GM21423 (cell line): ENCODE results near the gene PRSS53.
A peak's percentile ranks its signal among the peaks of the same experiment; 100 is the strongest.

Experiments used
- ATAC-seq: cut with Tn5 transposase; IDR thresholded peaks from one replicate; pipeline ENCODE4 v1.9.1; 2021; ENCODE audit warnings: mild to moderate bottlenecking, moderate library complexity; ENCODE audit not compliant: unreplicated experiment

Gene PRSS53

DNA sequence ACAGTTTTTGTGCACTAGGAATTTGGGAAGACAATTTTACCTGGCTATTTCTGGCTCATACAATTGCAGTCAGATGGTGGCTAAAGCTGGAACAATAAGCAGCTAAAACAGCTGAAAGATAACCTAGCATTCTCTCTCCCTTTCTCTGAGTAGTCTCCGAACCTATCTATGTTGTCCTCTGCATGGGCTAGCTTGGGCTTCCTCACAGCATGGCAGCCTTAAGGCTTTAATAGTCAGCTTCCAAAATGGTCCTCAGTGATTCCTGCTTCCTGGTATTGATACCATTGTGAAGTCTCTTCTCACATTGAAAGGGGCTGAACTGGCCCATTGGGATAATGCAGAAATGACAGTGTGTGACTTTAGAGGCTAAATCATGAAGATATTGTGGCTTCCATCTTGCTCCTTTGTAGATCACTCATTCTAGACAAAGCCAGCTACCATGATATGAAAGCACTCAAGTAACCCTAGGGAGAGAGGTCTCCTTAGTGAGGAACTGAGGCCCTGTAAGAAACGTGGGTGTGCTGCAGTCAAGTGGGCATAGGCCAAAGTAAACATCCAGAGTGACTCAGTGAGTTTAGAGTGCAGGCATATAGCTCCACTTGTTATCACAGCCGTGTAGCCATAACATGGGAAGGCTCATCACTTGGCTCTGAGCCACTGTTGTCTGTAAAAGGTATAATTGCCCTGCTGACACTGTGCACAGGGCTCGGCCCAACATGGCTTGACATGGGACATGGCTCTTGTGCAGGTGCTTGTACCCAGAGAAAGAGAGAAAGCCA lies 11.3 kb upstream of the PRSS53 start:
- no peak for ATAC-seq

DNA sequence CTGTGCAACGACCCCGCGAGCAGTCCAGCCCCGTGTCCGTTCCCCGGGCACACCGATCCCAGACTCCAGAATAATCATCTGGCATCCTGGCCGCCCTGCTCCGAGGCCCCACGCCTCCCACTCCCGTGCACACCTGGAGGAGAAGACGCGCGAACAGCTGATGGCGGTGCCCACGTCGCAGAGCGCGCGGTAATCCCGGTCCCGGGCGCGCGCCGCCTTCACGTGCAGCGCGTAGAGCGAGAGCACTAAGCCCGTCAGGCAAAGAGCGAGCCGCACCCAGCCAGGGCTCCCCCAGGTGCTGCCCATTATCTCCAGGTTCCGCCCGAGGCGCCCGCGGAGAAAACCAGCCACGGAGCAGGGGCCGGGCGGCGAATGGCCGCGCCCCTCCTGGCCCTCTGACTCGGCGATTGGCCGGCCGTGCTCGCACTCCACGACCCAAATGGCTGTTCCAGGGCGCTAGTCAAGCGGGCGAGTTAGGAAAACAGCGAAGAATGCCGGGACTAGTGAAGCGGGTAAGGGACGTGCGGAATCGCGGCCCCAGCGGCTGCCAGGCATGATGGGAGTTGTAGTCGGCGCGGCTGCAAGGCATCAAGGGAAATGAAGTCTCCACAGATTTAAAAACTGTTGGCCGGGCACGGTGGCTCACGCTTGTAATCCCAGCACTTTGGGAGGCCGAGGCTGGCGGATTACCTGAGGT lies 5.8 kb upstream of the PRSS53 start, which contains the start of gene VKORC1:
VKORC1 (minus strand) TSS at position 374 of the 697 bp plus-strand sequence; CDS start at position 306, 68 bp downstream.
- peak; percentile 81 for ATAC-seq

DNA sequence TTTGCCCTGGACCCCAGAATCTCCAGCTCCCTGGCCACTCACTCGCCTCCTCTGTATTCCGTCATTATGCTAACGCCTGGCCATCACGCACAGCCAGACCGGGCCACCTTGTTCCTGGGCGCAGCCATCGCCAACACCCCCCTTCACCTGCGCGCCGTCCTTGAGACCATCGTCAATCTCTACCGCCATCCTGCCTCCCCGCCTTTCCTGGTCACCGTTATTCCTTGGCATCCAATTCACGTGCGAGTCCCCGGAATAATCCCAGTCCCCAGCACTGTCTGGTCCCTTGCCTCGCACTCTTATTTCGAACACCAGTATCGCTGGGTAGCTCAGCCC lies 5.3 kb upstream of the PRSS53 start:
- peak; percentile 5 for ATAC-seq

DNA sequence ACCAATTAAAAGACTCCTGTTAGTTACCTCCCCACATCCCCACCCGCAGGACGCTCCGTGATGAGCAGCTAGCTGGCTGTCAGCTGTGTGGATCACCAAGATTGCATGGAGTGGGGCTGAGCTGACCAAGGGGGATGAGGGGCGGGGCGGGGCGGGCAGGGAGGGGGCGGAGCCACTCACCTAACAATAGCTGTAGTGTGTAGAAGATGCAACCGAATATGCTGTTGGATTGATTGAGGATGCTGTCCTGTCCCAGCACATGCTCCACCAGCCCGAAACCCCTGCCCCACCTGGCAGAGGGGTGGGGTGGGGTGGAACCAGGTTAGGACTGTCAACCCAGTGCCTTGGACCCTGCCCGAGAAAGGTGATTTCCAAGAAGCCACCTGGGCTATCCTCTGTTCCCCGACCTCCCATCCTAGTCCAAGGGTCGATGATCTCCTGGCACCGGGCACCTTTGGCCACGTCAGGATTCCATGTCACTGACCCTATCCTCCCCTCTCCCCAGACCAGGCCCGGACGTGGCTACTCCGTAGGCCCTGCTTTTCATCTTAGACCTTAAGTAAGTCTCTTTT lies 4.5 kb upstream of the PRSS53 start:
- no peak for ATAC-seq

DNA sequence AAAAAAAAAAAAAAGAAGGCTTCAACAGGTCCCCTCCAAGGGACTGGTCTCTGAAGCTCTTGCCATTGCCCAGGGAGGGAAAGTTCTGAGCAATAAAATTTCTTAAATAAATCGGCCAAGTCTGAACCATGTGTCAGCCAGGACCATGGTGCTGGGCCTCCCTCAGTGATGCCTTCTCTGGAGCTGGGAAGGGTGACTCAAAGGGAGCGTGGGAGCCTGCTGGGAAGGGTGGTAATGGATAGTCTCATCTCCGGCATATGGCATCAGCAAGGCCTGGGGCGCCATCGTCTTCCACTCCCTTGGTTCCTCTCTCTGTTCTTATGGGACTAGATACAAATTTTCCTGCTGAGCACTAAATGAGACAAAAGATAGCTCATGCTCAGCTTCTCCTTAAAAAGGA lies 3.6 kb upstream of the PRSS53 start:
- no peak for ATAC-seq

DNA sequence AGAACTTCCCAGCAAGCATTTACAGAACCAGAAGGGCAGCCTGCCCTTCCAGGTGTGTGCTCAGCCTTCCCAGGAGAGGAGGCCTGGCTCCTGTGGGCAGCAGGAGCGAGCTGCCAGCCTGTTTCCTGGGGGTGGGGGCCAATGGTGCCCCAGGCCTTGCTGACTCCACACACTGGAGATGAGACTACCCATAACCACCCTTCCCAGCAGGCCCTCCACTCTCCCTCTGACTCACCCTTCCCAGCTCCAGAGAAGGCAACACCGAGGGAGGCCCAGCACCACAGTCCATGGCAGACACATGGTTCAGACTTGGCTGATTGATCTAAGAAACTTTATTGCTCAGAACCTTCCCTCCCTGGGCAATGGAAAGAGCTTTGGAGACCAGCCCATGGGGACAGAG lies 1.8 kb upstream of the PRSS53 start:
- no peak for ATAC-seq

DNA sequence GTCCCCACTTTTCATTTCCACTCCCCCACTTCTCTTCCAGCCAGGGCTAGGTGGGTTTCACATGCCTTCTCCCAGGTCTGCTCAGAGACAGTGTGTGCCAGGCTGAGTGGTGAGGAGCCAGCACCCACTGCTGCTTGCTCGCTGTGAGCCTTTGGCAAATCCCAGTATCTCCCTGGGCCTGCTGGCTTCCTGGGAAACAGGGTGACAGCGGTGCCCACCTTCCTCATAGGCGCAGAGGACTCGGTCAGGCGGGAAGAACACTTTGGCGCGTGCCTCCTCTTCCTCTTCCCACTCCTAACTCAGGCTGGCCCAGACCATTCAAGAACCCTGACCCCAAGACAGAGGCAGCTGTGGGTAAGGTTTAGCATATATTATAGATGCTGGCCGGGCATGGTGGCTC lies 456 bp upstream of the PRSS53 start:
- ATAC-seq = no peak

DNA sequence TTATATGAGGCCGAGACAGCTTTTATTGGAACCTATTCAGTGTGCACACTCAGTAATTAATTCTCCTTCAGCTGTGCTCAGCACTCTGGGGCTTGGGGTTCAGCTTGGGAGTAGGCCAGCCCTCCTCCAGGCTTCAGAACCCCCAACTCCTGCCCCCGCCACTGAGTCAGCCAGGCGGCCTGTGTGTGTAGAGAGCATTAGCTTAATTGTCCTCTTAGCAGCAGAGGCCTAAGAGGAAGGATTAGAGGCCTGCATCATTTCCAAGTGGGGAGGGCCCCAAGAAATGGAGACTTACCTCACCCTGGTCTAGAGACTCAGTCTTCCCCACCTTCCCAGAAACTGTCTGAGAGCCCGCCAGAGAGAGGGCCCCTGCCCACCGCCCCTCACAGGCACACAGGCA lies 772 bp downstream of the PRSS53 start:
- ATAC-seq = no peak

DNA sequence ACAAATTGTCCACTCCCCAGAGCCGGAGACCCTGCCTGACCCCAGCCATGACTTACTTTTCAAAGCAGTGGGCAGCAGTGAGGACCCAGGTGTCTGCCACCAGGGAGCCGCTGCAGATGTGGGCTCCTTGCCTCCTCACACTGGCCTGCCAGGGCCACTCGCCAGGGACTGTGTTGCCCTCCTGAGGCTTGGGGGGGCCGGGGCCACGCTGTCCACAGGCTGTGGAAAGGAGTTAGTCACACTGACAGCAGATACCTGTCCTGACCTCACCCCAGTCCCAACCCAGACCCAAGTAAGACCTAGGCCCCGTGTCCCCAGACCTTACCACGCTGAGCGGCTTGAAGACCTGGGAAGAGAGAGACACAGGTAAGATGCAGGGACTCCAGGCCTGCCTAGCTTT lies 1.3 kb downstream of the PRSS53 start:
- ATAC-seq = no peak

DNA sequence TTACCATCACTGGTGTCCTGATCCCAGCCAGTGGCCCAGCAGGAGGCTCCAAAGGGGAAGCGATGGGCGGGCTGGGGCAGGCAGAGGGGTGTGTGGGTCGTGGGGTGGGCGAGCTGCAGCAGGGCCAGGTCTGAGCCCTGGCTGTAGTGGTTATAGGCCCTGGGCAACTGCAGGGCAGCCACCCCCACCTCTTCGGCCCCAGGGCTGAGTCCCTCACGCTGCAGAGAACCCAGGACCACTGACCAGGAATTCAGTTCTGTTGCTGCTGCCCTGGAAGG lies 2.2 kb downstream of the PRSS53 start:
- ATAC-seq = no peak

DNA sequence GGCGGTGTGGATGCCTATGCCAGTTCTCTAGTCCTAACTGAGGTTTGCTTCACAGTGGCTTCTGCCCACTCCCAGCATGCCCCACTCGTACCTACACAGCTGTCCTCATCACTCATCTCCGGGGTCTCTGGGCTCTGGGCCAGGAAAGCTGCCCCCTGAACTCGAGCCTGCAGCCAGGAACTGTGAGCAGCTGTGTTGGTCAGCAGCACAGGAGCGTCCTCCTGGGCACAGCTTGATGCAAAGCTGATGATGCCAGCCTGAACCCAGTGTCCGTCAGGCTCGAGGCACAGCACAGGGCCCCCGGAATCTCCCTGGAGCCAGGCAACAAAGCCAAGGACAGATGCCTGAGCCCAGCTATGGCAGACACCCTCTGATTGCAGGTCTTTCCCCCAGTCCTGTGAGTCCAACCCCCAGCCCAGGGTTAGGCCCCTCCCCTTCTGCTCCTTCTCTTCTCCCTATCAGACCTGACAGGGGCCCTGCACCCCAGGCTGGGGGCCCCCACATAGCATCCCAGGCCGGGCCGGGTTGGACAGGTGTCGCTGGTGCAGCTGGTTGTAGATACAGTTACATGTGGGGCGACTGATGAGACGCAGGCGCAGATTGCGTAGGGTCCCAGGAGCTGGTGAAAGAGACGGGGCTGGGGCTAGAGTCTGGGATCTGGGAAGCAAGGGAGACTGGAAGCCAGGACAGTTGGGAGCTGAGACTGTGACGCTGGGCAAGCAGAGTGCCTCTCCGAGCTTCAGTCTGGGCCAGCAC lies 2.7 kb downstream of the PRSS53 start:
- no peak for ATAC-seq

DNA sequence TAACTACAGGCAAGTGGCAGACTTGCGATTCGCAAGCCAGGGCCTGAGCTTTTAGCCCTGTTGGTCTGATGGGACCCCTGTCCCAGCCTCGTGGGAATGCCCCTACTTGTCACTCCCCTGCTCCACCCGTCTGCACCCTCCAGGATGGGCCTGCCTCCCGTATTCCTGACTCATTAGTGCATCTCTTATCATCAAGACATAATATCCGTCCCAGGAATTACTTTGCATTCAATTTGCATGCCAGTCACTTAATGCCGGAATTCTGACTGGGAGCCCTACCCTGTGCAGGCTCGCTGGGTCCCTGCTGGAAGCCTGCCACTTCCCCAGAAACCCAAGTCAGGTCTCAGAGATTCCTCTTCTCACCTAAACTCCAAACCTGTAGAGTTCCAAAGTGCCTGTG lies 3.3 kb downstream of the PRSS53 start:
- no peak for ATAC-seq

DNA sequence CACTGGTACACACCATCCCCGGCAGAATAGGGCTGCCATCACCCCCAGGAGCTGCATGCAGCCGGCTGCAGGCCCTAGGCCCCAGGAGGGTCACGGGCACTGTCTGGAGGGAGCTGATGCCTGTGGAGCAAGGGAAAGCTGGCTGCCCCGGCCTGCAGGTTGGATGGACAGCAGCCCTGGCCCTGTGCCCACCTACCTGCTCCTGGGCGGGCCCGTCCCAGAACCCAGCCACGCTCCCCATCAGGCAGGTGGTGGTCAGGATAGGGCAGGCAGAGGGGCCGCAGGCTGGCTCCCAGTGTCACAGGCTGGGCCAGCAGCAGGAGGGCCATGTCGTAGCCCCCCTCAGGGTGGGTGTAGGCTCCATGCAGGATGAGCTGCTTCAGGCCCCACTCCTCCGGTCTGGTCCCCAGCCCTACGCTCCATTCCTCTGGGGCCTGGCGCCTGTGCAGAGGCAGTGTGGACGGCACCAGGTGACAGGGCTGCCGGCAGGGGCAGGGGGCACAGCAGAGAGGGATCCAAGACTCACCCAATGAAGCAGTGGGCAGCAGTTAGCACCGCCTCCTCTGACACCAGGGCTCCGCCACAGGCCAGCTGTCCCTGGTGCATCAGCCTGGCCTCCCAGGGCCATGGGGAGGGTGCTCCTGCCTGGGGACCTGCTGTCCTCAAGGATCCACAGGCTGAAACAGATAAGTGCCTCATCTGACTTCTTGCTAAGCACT lies 4.0 kb downstream of the PRSS53 start:
- no peak for ATAC-seq

DNA sequence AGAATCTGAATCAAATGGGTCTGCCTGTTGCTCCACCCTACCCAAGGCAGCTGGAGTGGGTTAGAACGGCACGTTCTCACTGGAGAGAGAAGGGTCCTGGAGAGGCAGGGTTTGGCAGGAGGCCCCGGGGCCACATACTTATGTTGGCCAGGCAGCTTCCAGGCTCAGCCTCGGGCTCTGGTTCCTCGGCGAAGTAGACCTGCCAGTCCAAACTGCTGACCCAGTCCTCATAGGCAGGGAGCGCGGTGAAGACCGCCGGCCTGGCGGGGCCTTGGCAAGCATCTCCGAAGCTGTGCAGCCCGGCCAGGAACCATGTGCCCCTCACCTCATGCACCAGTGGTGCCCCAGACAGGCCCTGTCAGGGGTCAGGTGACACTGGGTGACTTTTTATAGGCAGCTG lies 4.8 kb downstream of the PRSS53 start:
- no peak for ATAC-seq

DNA sequence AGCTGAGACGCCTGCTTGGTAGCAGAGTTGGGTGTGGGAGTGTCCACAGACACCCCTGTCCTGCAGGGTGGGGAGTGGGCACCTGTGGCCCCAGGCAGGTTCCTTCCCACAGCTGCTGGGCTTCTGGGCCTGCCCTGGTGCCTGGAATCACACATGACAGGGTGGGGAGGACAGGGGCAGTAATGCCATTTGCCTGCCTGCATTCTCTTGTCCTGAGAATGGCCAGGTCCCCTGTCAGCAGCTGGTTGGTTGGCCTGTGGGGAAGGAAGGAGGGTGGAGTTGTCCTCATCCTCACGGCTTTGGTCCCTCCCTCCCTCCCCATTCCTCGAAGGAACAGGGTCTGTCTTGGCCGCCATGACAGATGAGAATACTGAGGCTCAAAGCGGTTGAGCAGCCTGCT lies 5.2 kb downstream of the PRSS53 start:
- no peak for ATAC-seq

DNA sequence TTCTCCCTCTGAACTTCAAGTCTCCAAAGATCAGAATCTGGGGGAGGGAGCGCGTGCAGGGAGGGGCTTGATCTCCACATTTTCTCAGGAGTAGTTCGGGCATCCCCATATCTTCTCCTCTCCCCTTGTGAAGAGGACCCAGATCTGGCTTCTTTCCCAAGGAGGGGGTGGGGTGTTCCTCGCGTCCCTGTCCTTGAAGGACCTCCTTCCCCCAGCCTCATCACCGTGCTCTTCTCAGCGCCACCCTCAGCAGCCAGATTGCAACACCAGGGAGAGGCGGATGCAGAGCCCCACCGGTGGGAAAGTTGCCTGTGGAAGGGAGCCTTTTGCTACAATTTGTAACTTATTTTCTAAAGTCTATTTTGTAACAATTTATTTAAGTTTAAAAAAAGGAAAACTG lies 5.7 kb downstream of the PRSS53 start:
- ATAC-seq = no peak

DNA sequence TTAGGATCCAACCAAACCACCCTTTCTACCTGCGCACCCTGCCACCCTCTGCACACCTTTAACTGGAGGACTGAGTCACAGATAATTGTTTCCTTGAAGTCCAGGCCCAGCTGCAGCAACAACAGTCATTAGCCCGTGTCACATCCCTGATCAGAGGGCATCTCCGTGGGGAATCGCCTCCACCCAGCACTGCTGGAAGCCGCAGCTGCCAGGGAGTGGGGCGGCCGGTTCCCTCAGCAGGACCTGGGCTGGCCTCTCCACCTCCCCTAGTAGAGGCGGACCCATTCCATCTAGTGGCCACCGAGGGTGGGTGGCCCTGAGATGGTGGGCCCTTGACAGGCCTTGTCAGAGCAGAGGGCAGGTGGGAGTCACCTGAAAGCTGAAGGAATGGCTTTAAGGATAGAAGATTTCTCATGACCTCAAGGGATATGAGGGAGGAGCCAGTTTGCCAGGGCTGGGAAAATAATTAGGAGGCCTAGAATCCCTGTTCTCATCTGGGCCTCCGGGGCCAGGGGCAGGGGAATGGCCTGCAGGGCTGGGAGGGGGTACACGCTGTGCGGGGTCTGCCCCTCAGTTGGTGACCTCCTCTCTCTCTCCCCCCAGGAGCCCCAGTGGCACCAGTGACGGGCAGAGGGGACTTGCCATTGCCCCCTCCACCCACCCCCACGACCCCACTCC lies 6.2 kb downstream of the PRSS53 start:
- ATAC-seq = no peak

DNA sequence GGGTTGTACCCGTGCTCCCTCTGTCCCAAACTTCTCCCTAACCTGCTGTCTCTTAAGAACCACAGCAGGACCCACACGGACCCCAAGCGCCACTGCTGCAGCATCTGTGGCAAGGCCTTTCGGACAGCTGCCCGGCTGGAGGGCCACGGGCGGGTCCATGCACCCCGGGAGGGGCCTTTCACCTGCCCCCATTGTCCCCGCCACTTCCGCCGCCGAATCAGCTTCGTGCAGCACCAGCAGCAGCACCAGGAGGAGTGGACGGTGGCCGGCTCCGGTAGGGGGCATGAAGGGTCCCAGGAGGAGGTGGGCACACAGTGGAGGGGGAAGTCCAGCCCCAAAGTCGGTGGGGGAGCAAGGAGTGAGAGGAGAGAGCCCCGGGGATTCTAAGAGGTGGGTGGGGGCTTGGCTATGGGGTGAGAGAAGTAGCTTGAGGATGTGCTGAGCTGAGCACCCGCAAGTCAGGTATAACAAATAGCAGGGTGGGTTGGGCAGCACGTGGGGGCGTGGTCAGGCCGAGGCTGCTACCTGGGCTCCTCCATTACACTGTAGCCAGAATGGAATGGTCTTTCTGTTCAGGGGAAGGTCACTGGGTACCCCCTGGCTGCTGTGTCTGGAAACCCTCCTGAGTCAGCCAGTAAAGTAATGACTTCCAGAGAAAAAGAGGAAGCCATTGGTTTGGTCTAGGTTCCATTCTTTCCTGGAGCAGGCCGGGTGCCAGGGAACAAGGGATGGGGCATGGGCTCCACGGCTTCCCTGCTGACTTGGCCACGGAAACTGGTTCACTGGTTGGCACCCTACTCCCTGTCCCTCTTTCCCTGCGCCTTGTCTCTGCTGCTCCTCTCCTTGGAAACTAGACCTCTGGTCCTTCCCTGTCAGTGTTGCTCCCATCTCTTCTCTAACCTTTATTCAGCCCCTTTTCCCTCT lies 7.1 kb downstream of the PRSS53 start:
- ATAC-seq = no peak

DNA sequence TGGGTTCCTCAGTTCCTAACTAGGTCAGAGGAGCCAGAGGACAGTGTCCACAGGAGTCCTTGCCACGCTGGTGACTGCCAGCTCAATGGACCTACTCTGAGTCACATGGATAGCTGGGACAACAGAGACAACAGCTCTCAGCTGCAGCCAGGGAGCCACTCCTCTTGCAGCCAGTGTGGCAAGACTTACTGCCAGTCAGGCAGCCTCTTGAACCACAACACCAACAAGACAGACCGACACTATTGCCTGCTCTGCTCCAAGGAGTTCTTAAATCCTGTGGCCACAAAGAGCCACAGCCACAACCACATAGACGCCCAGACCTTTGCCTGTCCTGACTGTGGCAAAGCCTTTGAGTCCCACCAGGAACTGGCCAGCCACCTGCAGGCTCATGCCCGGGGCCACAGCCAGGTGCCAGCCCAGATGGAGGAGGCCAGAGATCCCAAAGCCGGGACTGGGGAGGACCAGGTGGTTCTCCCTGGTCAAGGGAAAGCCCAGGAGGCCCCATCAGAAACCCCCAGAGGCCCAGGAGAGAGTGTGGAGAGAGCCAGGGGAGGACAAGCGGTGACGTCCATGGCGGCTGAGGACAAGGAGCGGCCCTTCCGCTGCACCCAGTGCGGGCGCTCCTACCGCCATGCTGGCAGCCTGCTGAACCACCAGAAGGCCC lies 7.9 kb downstream of the PRSS53 start:
- ATAC-seq = no peak
